HG02678 (cell line): ENCODE measurements around the gene ACVR2A.

Experiments used
- ATAC-seq: cut with Tn5 transposase; IDR thresholded peaks from one replicate; pipeline ENCODE4 v1.9.1; 2021; ENCODE audit warnings: mild to moderate bottlenecking, moderate library complexity; ENCODE audit not compliant: unreplicated experiment

The ACVR2A gene

GRCh38 chr2:147917161-147917560 lies 72.3 kb downstream of the ACVR2A start:
- ATAC-seq: no peak

- ATAC-seq: no peak
Observed at GRCh38 chr2:147923846-147924245, 79.0 kb downstream of the ACVR2A start.

GRCh38 chr2:147924647-147925046 lies 79.8 kb downstream of the ACVR2A start:
- ATAC-seq: no peak

- ATAC-seq: no peak
Observed at GRCh38 chr2:147925886-147926285, 81.1 kb downstream of the ACVR2A start.

GRCh38 chr2:147927053-147927588 lies 82.3 kb downstream of the ACVR2A start:
- ATAC-seq: no peak

GRCh38 chr2:147933931-147934330 lies 89.1 kb downstream of the ACVR2A start:
- no peak for ATAC-seq

GRCh38 chr2:147934881-147935620 lies 90.2 kb downstream of the ACVR2A start:
- ATAC-seq: no peak

- peak; percentile 74 for ATAC-seq
Observed at GRCh38 chr2:147937744-147938349, 93.0 kb downstream of the ACVR2A start.

- ATAC-seq: no peak
Observed at GRCh38 chr2:147939313-147939712, 94.5 kb downstream of the ACVR2A start.

- ATAC-seq: no peak
Observed at GRCh38 chr2:147945660-147946059, 100.8 kb downstream of the ACVR2A start.

GRCh38 chr2:147952118-147952517 lies 107.3 kb downstream of the ACVR2A start:
- ATAC-seq: no peak

- no peak for ATAC-seq
Observed at GRCh38 chr2:147968571-147968970, 123.7 kb downstream of the ACVR2A start.

GRCh38 chr2:147976102-147976501 lies 131.3 kb downstream of the ACVR2A start:
- no peak for ATAC-seq

- no peak for ATAC-seq
Observed at GRCh38 chr2:147977679-147978078, 132.8 kb downstream of the ACVR2A start.
